Smooth muscle cell (in vitro differentiated cells): Measurements from ENCODE around the gene RIMBP2. TPM values are rescaled to one million over a fixed set of nuclear protein-coding genes. Genes with fewer than 3 reads are reported as not detected.

Source experiments
- DNase-seq: peaks from one replicate; lab custom pipeline; 2025; ENCODE audit not compliant: unreplicated experiment; lab: John Stamatoyannopoulos, UW
- H2AFZ ChIP-seq: fragments of 200-600 bp; sonication (generic); 2 replicates; pipeline ENCODE4 v1.6.0; 2016; ENCODE audit warnings: antibody characterized with exemption, low read depth, mild to moderate bottlenecking
- H3F3A ChIP-seq: fragments of 200-600 bp; sonication (generic); 2 replicates; pipeline ENCODE4 v1.6.0; 2017; ENCODE audit warnings: antibody characterized with exemption, low read depth
- H3K27ac ChIP-seq: fragments of 200-600 bp; sonication (generic); 2 replicates; pipeline ENCODE4 v1.5.1; 2016; ENCODE audit warnings: low read depth, mild to moderate bottlenecking
- H3K27me3 ChIP-seq: fragments of 200-600 bp; sonication (generic); 2 replicates; pipeline ENCODE4 v1.6.1; 2016; ENCODE audit warnings: low read depth, mild to moderate bottlenecking
- H3K36me3 ChIP-seq: fragments of 200-600 bp; sonication (generic); 2 replicates; pipeline ENCODE4 v1.5.1; 2016; ENCODE audit warnings: low read depth
- H3K4me1 ChIP-seq: fragments of 200-600 bp; sonication (generic); 2 replicates; pipeline ENCODE4 v1.5.1; 2016; ENCODE audit warnings: low read depth
- H3K4me2 ChIP-seq: fragments of 200-600 bp; sonication (generic); 2 replicates; pipeline ENCODE4 v1.6.0; 2016; ENCODE audit warnings: mild to moderate bottlenecking
- H3K4me3 ChIP-seq: fragments of 200-600 bp; sonication (generic); 2 replicates; pipeline ENCODE4 v1.5.1; 2016; ENCODE audit warnings: mild to moderate bottlenecking
- H3K79me2 ChIP-seq: fragments of 200-600 bp; sonication (generic); 2 replicates; pipeline ENCODE4 v1.6.0; 2016; ENCODE audit warnings: low read depth, mild to moderate bottlenecking
- H3K9ac ChIP-seq: fragments of 200-600 bp; sonication (generic); 2 replicates; pipeline ENCODE4 v1.6.0; 2016; ENCODE audit warnings: low read depth
- H3K9me3 ChIP-seq: fragments of 200-600 bp; sonication (generic); replicated peaks from 2 replicates; pipeline ENCODE4 v1.5.1; 2016; ENCODE audit warnings: low read depth
- H4K20me1 ChIP-seq: fragments of 200-600 bp; sonication (generic); 2 replicates; pipeline ENCODE4 v1.6.0; 2016; ENCODE audit warnings: low read depth
- WGBS: methylation state at CpG from one replicate; pipeline ENCODE4 v1.1.7; 2016; ENCODE audit warnings: low lambda C conversion rate; 5-methylcytosine and 5-hydroxymethylcytosine counted together
- polyA plus RNA-seq: library from polyadenylated mRNA; unstranded; fragments of >200 nt; fragmentation: Nextera tagmentation; extraction: Ambion mirVana; gene quantifications from 2 replicates; pipeline ENCODE4 v1.2.1, GENCODE V29; 2016
- total RNA-seq: library from RNA; depleted of rRNA; stranded (reverse); fragments of >200 nt; gene quantifications from 2 replicates; pipeline ENCODE4 v1.2.3, GENCODE V29; 2014
- TF ChIP-seq, protein P1 (sequence below): fragments of 200-600 bp; sonication (generic); IDR thresholded peaks from 2 replicates; pipeline ENCODE4 v1.5.1; 2017; ENCODE audit warnings: borderline replicate concordance, mild to moderate bottlenecking, antibody characterized with exemption; ENCODE audit not compliant: insufficient read depth, poor library complexity, severe bottlenecking

RIMBP2 gene
- total and polyA plus RNA-seq, 2 experiments from 2014 or later = 2.3 TPM; not detected in 1

DNA sequence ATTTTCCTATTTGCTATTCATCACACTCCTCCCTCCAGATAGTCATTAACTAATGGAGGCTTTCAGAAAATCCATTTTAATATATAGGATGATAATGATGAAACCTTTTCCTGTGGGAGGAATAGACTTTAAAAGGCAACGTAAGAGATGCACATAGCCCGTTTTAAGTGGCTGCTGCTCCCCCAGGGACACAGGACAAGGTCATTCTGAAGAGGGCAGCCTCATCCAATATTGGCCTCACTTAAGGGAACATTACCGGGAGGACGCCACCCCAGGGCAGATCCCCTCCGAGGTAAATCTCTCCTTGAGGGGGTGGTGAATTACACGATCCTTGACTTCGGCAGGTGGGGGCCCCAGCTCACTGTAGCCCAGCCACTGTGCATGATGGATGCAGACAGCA lies 246.5 kb downstream of the RIMBP2 start:
- TF ChIP-seq, protein P1, sequence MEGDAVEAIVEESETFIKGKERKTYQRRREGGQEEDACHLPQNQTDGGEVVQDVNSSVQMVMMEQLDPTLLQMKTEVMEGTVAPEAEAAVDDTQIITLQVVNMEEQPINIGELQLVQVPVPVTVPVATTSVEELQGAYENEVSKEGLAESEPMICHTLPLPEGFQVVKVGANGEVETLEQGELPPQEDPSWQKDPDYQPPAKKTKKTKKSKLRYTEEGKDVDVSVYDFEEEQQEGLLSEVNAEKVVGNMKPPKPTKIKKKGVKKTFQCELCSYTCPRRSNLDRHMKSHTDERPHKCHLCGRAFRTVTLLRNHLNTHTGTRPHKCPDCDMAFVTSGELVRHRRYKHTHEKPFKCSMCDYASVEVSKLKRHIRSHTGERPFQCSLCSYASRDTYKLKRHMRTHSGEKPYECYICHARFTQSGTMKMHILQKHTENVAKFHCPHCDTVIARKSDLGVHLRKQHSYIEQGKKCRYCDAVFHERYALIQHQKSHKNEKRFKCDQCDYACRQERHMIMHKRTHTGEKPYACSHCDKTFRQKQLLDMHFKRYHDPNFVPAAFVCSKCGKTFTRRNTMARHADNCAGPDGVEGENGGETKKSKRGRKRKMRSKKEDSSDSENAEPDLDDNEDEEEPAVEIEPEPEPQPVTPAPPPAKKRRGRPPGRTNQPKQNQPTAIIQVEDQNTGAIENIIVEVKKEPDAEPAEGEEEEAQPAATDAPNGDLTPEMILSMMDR = no peak
- no peaks in the 10 kb centered on the region for H4K20me1 ChIP-seq
- no peaks in the 10 kb centered on the region for H3K27me3 ChIP-seq
- H3K9ac ChIP-seq = no peak overlapping the region
- no peaks in the 10 kb centered on the region for H3F3A ChIP-seq
- no peak for DNase-seq
- no peak overlapping the region for H3K4me3 ChIP-seq
- H3K9me3 ChIP-seq = no peaks in the 10 kb centered on the region
- no peak overlapping the region for H3K27ac ChIP-seq
- 87% methylated on average over 7 of the region's 7 CpGs for WGBS
- H3K4me2 ChIP-seq = no peak overlapping the region
- no peaks in the 10 kb centered on the region for H3K4me1 ChIP-seq
- no peaks in the 10 kb centered on the region for H3K36me3 ChIP-seq
- no peaks in the 10 kb centered on the region for H3K79me2 ChIP-seq
- no peak overlapping the region for H2AFZ ChIP-seq

DNA sequence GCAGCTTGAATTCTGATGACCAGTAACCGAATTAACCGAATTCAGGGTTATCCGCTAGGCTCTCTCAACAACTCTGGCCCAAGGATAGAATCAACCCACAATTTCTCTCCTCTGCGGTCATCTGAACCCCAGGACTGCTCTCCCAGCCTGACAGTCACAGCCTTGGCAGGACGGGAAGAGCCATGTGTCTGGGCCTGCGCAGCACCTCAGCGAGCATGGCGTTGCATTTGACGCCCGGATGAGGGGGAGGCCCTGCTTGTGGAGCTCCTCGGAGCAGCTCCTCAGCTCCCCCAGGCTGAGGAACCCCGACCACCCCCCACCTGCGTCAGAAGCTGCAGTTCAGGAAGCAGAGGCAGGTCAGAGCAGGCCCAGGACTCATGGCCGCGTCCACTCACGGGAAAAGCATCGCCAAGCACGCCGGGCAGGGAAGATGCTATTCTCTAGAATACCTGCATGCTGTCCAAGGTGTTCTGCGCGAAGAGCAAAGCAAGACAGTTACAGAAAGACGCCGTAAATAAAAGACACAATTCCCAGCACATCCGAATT lies 247.3 kb downstream of the RIMBP2 start:
- H3K9me3 ChIP-seq = no peaks in the 10 kb centered on the region
- H3K36me3 ChIP-seq = no peaks in the 10 kb centered on the region
- H4K20me1 ChIP-seq = no peaks in the 10 kb centered on the region
- H3F3A ChIP-seq = no peaks in the 10 kb centered on the region
- no peak overlapping the region for H3K27ac ChIP-seq
- H3K4me1 ChIP-seq = no peaks in the 10 kb centered on the region
- no peaks in the 10 kb centered on the region for H3K79me2 ChIP-seq
- H3K4me3 ChIP-seq = no peak overlapping the region
- H2AFZ ChIP-seq = no peak overlapping the region
- no peak overlapping the region for H3K4me2 ChIP-seq
- H3K9ac ChIP-seq = no peak overlapping the region
- WGBS = 95% methylated on average over 24 of the region's 24 CpGs
- no peaks in the 10 kb centered on the region for H3K27me3 ChIP-seq
- TF ChIP-seq, protein P1 = no peak
- no peak for DNase-seq

DNA sequence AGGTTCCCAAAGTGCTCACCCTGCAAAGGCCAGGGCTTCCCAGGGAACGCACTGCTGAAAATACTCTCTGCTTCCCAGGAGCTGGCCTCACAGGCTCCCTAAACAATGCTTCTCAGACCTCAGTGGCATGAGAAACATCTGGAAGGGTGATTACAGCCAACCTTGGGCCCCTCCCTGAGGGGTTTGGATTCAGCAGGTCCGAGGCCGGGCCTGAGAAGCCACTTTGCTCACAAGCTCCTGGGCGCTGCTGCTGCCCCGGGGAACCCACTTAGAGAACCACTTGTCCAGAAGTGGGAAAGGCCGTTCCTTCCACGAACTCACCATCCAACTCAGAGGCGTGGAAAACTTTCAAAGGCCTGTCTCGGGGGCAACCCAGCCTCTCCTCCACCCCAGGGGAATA lies 247.9 kb downstream of the RIMBP2 start:
- Histone ChIP-seq H3K9ac (no peak overlapping the region), H3K4me2 (no peak overlapping the region), H3K27ac (no peak overlapping the region), H3F3A (no peaks in the 10 kb centered on the region), H3K4me1 (no peaks in the 10 kb centered on the region), H4K20me1 (no peaks in the 10 kb centered on the region), H3K79me2 (no peaks in the 10 kb centered on the region), H3K9me3 (no peaks in the 10 kb centered on the region), H3K27me3 (no peaks in the 10 kb centered on the region), H3K36me3 (no peaks in the 10 kb centered on the region), H2AFZ (no peak overlapping the region), H3K4me3 (no peak overlapping the region)
- 82% methylated on average over 9 of the region's 9 CpGs for WGBS
- DNase-seq = no peak
- TF ChIP-seq, protein P1 = no peak

DNA sequence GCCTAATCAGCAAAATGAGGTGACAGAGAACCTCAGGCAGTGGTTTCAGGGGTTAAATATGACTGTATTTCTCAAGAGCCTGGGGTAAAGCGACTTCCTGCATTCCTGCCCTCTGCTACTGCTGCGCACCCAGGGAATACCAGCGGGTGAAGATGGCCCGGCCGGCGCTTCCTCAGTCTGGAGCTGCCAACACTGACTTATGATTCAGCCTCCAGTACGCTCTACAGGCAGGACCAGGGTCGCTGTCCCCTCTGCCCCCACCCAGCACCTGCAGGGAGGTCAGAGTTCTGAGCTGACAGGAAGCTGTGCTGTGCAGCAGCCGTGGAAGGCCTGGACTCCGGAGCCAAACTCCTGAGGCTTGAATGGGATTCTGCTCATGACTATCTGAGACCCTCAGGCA lies 250.5 kb downstream of the RIMBP2 start:
- Histone ChIP-seq H3K4me2 (no peak overlapping the region), H3K4me3 (no peak overlapping the region), H3K27me3 (no peaks in the 10 kb centered on the region), H3K4me1 (no peaks in the 10 kb centered on the region), H3K79me2 (no peaks in the 10 kb centered on the region), H3F3A (no peaks in the 10 kb centered on the region), H4K20me1 (no peaks in the 10 kb centered on the region), H3K9me3 (no peaks in the 10 kb centered on the region), H3K27ac (no peak overlapping the region), H3K36me3 (no peaks in the 10 kb centered on the region), H2AFZ (no peak overlapping the region), H3K9ac (no peak overlapping the region)
- 93% methylated on average over 10 of the region's 10 CpGs for WGBS
- TF ChIP-seq, protein P1 = no peak
- no peak for DNase-seq
